T-cell (primary cell): ENCODE data around the gene CYP24A1. TPM values are rescaled to one million over a fixed set of nuclear protein-coding genes. Genes with fewer than 3 reads are reported as not detected.

ENCODE experiments used
- ATAC-seq, 4 experiments: fragments of 200-7000 bp in 3 of 4; fragments of 150-1000 bp in 1 of 4; cut with Tn5 transposase; replicated peaks in 1 of 4; 1 replicate in 3 of 4; 2 replicates in 1 of 4; pipeline ENCODE4 v1.10.0; 2021; ENCODE audit warnings: moderate library complexity in 3 of 4, mild to moderate bottlenecking in 2 of 4, moderate number of reproducible peaks in 1 of 4
- CTCF ChIA-PET, 2 donors: fragments of 300-600 bp; sonication (Branson Sonifier 250); formaldehyde crosslinking; loops; one replicate each; lab custom pipeline; 2022; ENCODE audit warnings: antibody characterized with exemption in 2 of 2; lab: Charles Lee
- POLR2A ChIA-PET, 2 donors: fragments of 300-600 bp; sonication (Branson Sonifier 250); formaldehyde crosslinking; loops; one replicate each; lab custom pipeline; 2022; ENCODE audit warnings: antibody characterized with exemption in 2 of 2; lab: Charles Lee
- DNase-seq, 35 experiments: peaks; one replicate each; pipeline versions ENCODE4 v3.0.0 to v3.0.0-alpha.2; 2013 to 2023
- H3K27ac ChIP-seq: one replicate; pipeline ENCODE4 v1.5.1; 2013; ENCODE audit warnings: low read length
- H3K27me3 ChIP-seq, 2 experiments: replicated peaks in 1 of 2; 1 replicate in 1 of 2; 2 replicates in 1 of 2; pipeline versions ENCODE4 v1.6.1 to v1.7.0; 2013; ENCODE audit warnings: low read length in 1 of 2, mixed read lengths in 1 of 2; ENCODE audit not compliant: control insufficient read depth in 2 of 2, insufficient read depth in 2 of 2; ENCODE audit errors: extremely low read depth in 1 of 2
- H3K36me3 ChIP-seq, 2 donors: 1 replicate in 1 of 2; 2 replicates in 1 of 2; pipeline versions ENCODE4 v1.6.1 to v1.7.0; 2013; ENCODE audit warnings: low read length in 1 of 2; ENCODE audit not compliant: control insufficient read depth in 2 of 2, insufficient read depth in 1 of 2; ENCODE audit errors: extremely low read depth in 1 of 2
- H3K4me1 ChIP-seq, 2 experiments: 1 replicate in 1 of 2; 2 replicates in 1 of 2; pipeline versions ENCODE4 v1.6.1 to v1.7.0; 2013; ENCODE audit warnings: low read length in 2 of 2, mixed read lengths in 1 of 2; ENCODE audit not compliant: insufficient read depth in 2 of 2, control insufficient read depth in 1 of 2; ENCODE audit errors: extremely low read depth in 1 of 2
- H3K4me3 ChIP-seq, 2 donors: 1 replicate in 1 of 2; 2 replicates in 1 of 2; pipeline versions ENCODE4 v1.5.1 to v1.7.0; 2013; ENCODE audit warnings: mild to moderate bottlenecking in 2 of 2, low read length in 1 of 2, moderate library complexity in 1 of 2; ENCODE audit not compliant: control insufficient read depth in 1 of 2; ENCODE audit errors: extremely low read depth in 1 of 2
- H3K9me3 ChIP-seq: 2 replicates; pipeline ENCODE4 v1.7.0; 2013
- H3K27ac Mint-ChIP-seq, 2 donors: one replicate each; pipeline ENCODE4 v1.8.0; 2020 to 2021; ENCODE audit warnings: mild to moderate bottlenecking in 2 of 2, mixed read lengths in 2 of 2
- H3K27me3 Mint-ChIP-seq, 2 donors: one replicate each; pipeline ENCODE4 v1.8.0; 2021 to 2022; ENCODE audit warnings: mixed read lengths in 2 of 2
- H3K36me3 Mint-ChIP-seq: one replicate; pipeline ENCODE4 v1.8.0; 2021; ENCODE audit warnings: mixed read lengths
- H3K4me1 Mint-ChIP-seq, 3 donors: one replicate each; pipeline ENCODE4 v1.8.0; 2020 to 2022; ENCODE audit warnings: mixed read lengths in 3 of 3, mild to moderate bottlenecking in 1 of 3
- H3K4me3 Mint-ChIP-seq, 3 donors: one replicate each; pipeline ENCODE4 v1.8.0; 2020 to 2022; ENCODE audit warnings: mild to moderate bottlenecking in 3 of 3, mixed read lengths in 3 of 3, moderate library complexity in 3 of 3
- H3K9me3 Mint-ChIP-seq, 3 donors: one replicate each; pipeline ENCODE4 v1.8.0; 2020 to 2022; ENCODE audit warnings: mixed read lengths in 3 of 3
- WGBS: methylation state at CpG from one replicate; pipeline ENCODE4 v1.1.5; 2013; ENCODE audit warnings: missing lambda C conversion rate; ENCODE audit not compliant: insufficient coverage; 5-methylcytosine and 5-hydroxymethylcytosine counted together
- total RNA-seq, 35 experiments: library from RNA in 6 of 35; stranded (reverse) in 6 of 35; fragments of 120-200 nt in 1 of 35; gene quantifications; one replicate each; pipeline versions ENCODE4 v1.2.1 to v1.2.4 and lab custom pipeline; 2013 to 2026

The CYP24A1 gene
- total RNA-seq, 5 donors from 2014 or later (not counting 1 experiment from before 2014, with no cell fraction given) = 0.13 to 0.79 (median 0.42) TPM; not detected in 1

DNA sequence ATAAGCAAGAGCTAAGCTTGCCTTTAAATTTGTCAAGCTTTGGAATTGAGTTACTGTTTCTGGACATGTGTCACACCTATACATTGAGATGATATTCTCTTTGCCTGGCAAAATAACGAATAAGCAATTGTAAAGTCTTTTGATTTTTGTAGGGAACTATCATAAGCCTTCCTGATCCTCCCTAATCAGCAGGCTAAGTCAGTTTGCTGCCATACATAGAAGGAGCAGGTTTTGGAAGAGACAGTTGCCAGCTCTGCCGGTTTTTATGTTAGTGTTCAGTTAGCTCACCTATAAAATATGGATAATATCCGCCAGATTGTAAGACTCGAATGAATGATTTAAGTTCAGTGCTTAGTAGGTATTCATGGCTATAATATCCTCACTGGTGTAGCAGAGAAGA lies 69.0 kb downstream of the CYP24A1 start:
- DNase-seq = no peak
- 95% methylated on average over 2 of the region's 4 CpGs for WGBS
- Histone ChIP-seq H3K9me3 (no peaks in the 10 kb centered on the region), H3K27me3 (peaks cover 0 to 2% of the 10 kb centered on the region in 2 experiments), H3K36me3 (no peaks in the 10 kb centered on the region), H3K4me3 (no peak overlapping the region), H3K27ac (no peak overlapping the region), H3K4me1 (no peaks in the 10 kb centered on the region)
- Mint-ChIP-seq H3K4me1 (no peaks in the 10 kb centered on the region), H3K4me3 (no peak overlapping the region), H3K9me3 (no peaks in the 10 kb centered on the region), H3K27ac (no peak overlapping the region), H3K36me3 (no peaks in the 10 kb centered on the region), H3K27me3 (peaks cover 4 to 10% of the 10 kb centered on the region in 2 donors)
- ATAC-seq = no peak
- ChIA-PET POLR2A (no interaction called here), CTCF (interaction anchor here (0.6 to 0.9 kb wide), 3 partner anchors 9 to 517 kb away, joined by 3 read pairs; no protein-coding TSS in a partner anchor)

DNA sequence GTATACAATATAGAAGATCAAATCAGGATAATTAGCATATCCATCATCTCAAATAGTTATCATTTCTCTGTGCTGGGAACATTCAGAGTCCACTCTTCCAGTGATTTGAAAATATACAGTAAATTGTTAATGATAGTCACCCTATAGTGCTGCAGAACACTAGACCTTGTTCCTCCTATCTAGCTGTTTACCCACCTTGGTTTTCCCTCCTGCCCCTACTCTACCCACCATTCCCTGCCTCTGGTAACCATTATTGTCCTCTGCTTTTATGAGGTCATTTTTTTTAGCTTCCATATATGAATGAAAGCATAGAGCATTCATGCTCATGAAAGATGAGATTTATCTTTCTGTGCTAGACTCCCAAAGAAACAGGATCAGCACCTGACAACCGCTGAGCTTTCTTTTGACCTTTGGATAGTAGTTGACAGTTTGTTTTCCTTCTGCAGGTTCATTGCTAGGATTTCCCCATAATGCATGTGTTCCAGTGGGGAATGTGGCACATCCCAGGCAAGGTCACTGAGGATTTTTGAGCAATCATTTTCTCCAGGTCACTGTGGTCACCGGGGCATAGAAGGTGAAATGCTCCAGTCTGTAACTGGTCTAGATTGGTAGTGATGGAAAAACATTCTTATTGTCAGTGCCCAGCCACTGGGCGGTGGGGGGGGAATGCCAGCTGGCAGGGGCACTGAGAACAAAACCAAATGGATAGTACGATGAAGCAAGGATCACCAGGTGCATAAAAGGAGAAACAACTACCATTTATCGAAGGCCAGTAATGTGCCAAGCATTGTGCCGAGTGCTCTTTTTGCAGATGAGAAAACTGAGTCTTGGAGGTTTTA lies 69.8 kb downstream of the CYP24A1 start:
- H3K9me3 ChIP-seq = no peaks in the 10 kb centered on the region
- DNase-seq (no peak), ATAC-seq (no peak)
- H3K27ac ChIP-seq = no peak overlapping the region
- H3K36me3 Mint-ChIP-seq = no peaks in the 10 kb centered on the region
- WGBS = 98% methylated on average over 6 of the region's 6 CpGs
- H3K4me1 Mint-ChIP-seq = no peaks in the 10 kb centered on the region
- H3K9me3 Mint-ChIP-seq = no peaks in the 10 kb centered on the region
- no peaks in the 10 kb centered on the region for H3K4me1 ChIP-seq
- ChIA-PET CTCF (interaction anchor here (0.5 to 1.6 kb wide), 10 partner anchors 8 to 1840 kb away, joined by 3 to 5 read pairs (median 4); partner anchors contain the start of gene PFDN4 (in 1 of the 2)), POLR2A (interaction anchor here in 1 of 2 donors (0.5 kb wide), 1 partner anchor 1832 kb away, joined by 3 read pairs; no protein-coding TSS in a partner anchor)
- no peak overlapping the region for H3K27ac Mint-ChIP-seq
- H3K36me3 ChIP-seq = no peaks in the 10 kb centered on the region
- no peak overlapping the region for H3K4me3 ChIP-seq
- peaks cover 4 to 10% of the 10 kb centered on the region in 2 donors for H3K27me3 Mint-ChIP-seq
- peaks cover 0 to 2% of the 10 kb centered on the region in 2 experiments for H3K27me3 ChIP-seq
- H3K4me3 Mint-ChIP-seq = no peak overlapping the region

Other genes starting within 250 kb of the CYP24A1 start
- gene BCAS1, start 103.4 kb downstream of the CYP24A1 start, total RNA-seq = under 1 TPM in 4 of 5 donors, not detected in 1; 0.26 to 0.76 (median 0.51) TPM
- 10 to 100 TPM; 14.9 to 19.2 (median 17.6) TPM for gene PFDN4, start 34.1 kb upstream of the CYP24A1 start, total RNA-seq